HepG2 (cell line): ENCODE data around the gene MND1. TPM values are rescaled to one million over a fixed set of nuclear protein-coding genes. Genes with fewer than 3 reads are reported as not detected.

ENCODE experiments used
- ATF6 ChIP-seq: sonication (generic); formaldehyde crosslinking; conservative IDR thresholded peaks from 2 replicates; pipeline ENCODE4 v1.4.0; 2020; ENCODE audit warnings: missing genetic modification reagents
- DRAP1 ChIP-seq: IDR thresholded peaks from 2 replicates; pipeline ENCODE4 v1.6.1; 2016; ENCODE audit warnings: missing genetic modification reagents, missing compliant biosample characterization
- GPN1 ChIP-seq: sonication (generic); formaldehyde crosslinking; IDR thresholded peaks from 2 replicates; pipeline ENCODE4 v1.5.1; 2020; ENCODE audit warnings: missing genetic modification reagents, borderline replicate concordance
- HMGXB4 ChIP-seq, 2 experiments: sonication (generic) in 1 of 2; formaldehyde crosslinking in 1 of 2; IDR thresholded peaks; 2 replicates each; pipeline versions ENCODE4 v1.4.0 to v1.6.1; 2018 to 2020; ENCODE audit warnings: missing genetic modification reagents in 2 of 2, borderline replicate concordance in 1 of 2, low read depth in 1 of 2, mild to moderate bottlenecking in 1 of 2, missing biosample characterization in 1 of 2
- NCOR1 ChIP-seq: fragments of 200-600 bp; sonication (generic); IDR thresholded peaks from 2 replicates; pipeline ENCODE4 v1.7.0; 2017; ENCODE audit warnings: antibody characterized with exemption, low read length, borderline replicate concordance
- PRMT3 ChIP-seq: sonication (generic); formaldehyde crosslinking; IDR thresholded peaks from 2 replicates; pipeline ENCODE4 v1.8.1; 2022; ENCODE audit warnings: low read depth, mild to moderate bottlenecking, moderate library complexity, missing genetic modification reagents, borderline replicate concordance
- TRAFD1 ChIP-seq: sonication (generic); formaldehyde crosslinking; IDR thresholded peaks from 2 replicates; pipeline ENCODE4 v1.5.1; 2020; ENCODE audit warnings: missing genetic modification reagents, mild to moderate bottlenecking, borderline replicate concordance
- ZBTB14 ChIP-seq: sonication (generic); formaldehyde crosslinking; IDR thresholded peaks from 2 replicates; pipeline ENCODE4 v1.4.0; 2020; ENCODE audit warnings: missing genetic modification reagents
- ZNF512B ChIP-seq: sonication (generic); formaldehyde crosslinking; IDR thresholded peaks from 2 replicates; pipeline ENCODE4 v1.5.1; 2020; ENCODE audit warnings: missing genetic modification reagents, mild to moderate bottlenecking, borderline replicate concordance
- ZNF530 ChIP-seq: sonication (generic); formaldehyde crosslinking; IDR thresholded peaks from 2 replicates; pipeline ENCODE4 v1.5.0; 2020; ENCODE audit warnings: low read depth, mild to moderate bottlenecking, missing genetic modification reagents
- ZNF580 ChIP-seq: IDR thresholded peaks from 2 replicates; pipeline ENCODE4 v1.6.1; 2016; ENCODE audit warnings: low read depth, borderline replicate concordance
- ZNF660 ChIP-seq: sonication (generic); formaldehyde crosslinking; IDR thresholded peaks from 2 replicates; pipeline ENCODE4 v1.5.1; 2020; ENCODE audit warnings: mild to moderate bottlenecking, low read depth, missing genetic modification reagents, borderline replicate concordance
- ZSCAN12 ChIP-seq: sonication (generic); formaldehyde crosslinking; IDR thresholded peaks from 2 replicates; pipeline ENCODE4 v1.9.0; 2021; ENCODE audit warnings: mild to moderate bottlenecking, missing genetic modification reagents
- polyA plus RNA-seq, 8 experiments: library from polyadenylated mRNA; depleted of rRNA in 3 of 8; stranded (reverse) in 7 of 8; unstranded in 1 of 8; fragments of >200 nt; fragmentation: Illumina TruSeq in 4 of 8; extraction: Trizol in 4 of 8; gene quantifications; 2 replicates each; pipeline versions ENCODE4 v1.2.1 to v1.2.3, GENCODE V29; 2011 to 2016; ENCODE audit warnings: low read depth in 4 of 8, missing spikeins in 1 of 8, mixed read lengths in 1 of 8; ENCODE audit not compliant: insufficient read depth in 1 of 8
- total RNA-seq, 5 experiments: library from RNA; depleted of rRNA; stranded (reverse); fragments of >200 nt; fragmentation: Illumina TruSeq; extraction: Trizol; gene quantifications; 2 replicates each; pipeline ENCODE4 v1.2.3, GENCODE V29; 2016; ENCODE audit warnings: low read depth in 1 of 5

MND1 gene
- total and polyA plus RNA-seq, 2 of the 13 experiments (the other 11 are each of a cell fraction or from before 2014, with no cell fraction given): 4.8 to 30.7 TPM

- no peak for TF ChIP-seq ATF6
- no peak for TF ChIP-seq PRMT3
- TF ChIP-seq ZNF530 (CRISPR knock-in tag): no peak
- TF ChIP-seq HMGXB4 (CRISPR knock-in tag; IDR thresholded peaks at IDR 0.05; ENCODE audit: borderline replicate concordance in 1 of 2, low read depth in 1 of 2): peak in 1 of 2 experiments; percentile 39; a peak in 2 of 4 replicates
- no peak for TF ChIP-seq GPN1
- no peak for TF ChIP-seq TRAFD1 (CRISPR knock-in tag)
- TF ChIP-seq ZBTB14: no peak
- no peak for TF ChIP-seq NCOR1
- no peak for TF ChIP-seq ZSCAN12 (CRISPR knock-in tag)
- TF ChIP-seq ZNF580 (CRISPR knock-in tag): no peak
- TF ChIP-seq ZNF512B (CRISPR knock-in tag): no peak
- no peak for TF ChIP-seq DRAP1
- no peak for TF ChIP-seq ZNF660 (CRISPR knock-in tag)
Measured at GRCh38 chr4:153345012-153345981, 809 bp downstream of the MND1 start (continued).
